HG03558 (cell line): Measurements from ENCODE around the gene GMPR2.

Experiments
- ATAC-seq: cut with Tn5 transposase; IDR thresholded peaks from one replicate; pipeline ENCODE4 v1.9.1; 2021; ENCODE audit warnings: moderate number of reproducible peaks; ENCODE audit not compliant: unreplicated experiment; ENCODE audit errors: extremely low read depth

The GMPR2 gene

DNA sequence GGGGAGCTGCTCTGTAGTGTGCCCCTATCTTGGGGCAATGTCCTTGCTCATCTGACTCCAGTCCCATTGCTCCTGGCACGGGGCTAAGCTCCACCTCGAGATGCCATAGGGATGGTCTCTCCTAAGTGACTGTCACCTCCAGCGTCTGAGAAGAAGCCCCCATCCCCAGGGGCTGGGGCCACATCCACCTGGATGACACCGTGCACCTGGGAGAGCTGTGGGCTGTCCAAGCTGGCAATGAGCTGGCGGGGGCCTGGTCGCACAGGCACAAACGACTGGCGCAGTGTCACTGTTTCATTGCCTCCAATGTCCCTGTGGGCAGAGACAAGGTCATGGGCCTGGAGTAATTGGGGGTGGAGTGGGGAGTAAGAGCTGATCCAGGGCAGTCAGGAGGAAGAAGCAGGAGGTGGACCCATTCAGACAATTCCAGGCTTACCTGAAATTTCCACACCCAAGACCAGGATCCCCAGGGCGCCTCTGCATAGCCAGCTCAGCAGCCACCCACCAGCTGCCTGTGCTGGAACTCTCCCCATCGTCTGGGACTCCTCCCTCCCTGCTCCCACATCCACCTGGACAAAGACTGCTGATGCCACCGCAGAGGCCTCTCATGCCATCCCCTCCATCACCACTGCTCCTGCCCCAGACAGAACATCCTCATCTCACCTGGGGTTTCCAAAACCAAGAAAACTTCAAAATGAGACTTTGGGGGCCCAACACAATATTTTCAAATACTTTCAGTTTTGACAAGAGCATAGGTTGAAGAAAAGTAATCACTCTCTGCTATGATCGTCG lies 16.7 kb downstream of the GMPR2 start:
- ATAC-seq, result no peak

DNA sequence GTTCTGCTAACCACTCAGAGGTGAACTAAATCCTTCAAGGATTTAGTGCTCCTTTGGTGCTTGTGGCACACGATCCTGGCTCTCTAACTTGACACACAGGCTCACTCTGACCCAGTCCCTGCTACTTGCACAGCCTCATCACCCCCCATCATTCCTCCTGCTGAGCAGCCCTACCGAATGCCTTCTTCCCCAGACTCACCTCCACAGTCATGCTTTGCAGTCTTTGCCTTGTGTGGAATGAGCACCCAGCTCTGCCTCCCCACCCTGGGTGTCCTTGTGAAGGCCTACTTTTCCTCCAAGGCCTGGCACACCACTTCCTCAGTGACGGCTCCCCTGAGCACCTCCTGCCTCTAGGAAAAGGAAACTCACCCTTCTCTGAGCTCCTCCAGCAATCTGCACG lies 17.6 kb downstream of the GMPR2 start:
- ATAC-seq, result no peak

GRCh38 chr14:24251880-24252288 lies 19.2 kb downstream of the GMPR2 start:
- no peak for ATAC-seq

DNA sequence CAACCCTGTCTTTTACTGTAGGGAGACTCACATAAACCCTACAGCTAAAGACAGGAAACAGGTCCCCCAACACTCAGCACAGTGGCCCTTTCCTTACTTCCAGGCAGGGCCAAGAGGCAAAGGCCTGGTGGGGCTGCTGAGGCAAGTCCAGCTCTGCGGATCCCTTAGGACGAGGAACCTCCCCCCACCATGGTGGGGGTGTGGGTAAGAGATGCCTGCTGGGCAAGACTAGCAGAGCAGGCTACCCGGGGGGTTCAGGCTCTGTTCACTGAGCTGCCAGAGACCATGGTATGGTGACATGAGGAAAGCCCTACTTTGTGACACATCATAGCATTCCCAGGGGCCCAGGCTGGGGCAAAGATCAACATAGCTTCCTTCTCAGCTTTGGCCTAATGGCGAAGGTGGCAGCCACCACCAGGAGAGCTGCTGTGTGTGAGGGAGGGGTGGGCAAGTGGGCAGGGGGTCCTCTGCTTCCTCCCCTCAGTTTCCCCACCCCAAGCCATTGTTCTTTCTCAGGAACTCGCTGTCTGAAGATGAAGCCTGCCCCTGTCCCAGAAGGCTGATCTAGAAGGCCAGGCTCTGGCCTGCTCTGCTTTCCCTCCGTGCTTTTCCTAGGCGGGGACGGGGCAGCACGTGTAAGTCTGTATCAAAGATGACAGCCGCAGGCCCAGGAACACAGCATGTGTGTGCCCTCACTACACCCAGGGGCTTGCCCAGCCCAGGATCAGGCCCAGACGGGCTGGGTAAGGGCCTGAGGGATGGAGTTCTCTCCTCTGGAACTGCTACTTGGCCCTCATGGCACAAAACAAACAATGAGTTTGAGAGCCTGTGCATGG lies 19.8 kb downstream of the GMPR2 start:
- ATAC-seq, result no peak

- no peak for ATAC-seq
Observed at GRCh38 chr14:24253936-24254335, 21.2 kb downstream of the GMPR2 start.

GRCh38 chr14:24254630-24255392 lies 22.1 kb downstream of the GMPR2 start:
- ATAC-seq, result no peak

- ATAC-seq, result no peak
Observed at GRCh38 chr14:24255438-24255837, 22.7 kb downstream of the GMPR2 start.

- no peak for ATAC-seq
Observed at GRCh38 chr14:24255931-24256711, 23.4 kb downstream of the GMPR2 start.

DNA sequence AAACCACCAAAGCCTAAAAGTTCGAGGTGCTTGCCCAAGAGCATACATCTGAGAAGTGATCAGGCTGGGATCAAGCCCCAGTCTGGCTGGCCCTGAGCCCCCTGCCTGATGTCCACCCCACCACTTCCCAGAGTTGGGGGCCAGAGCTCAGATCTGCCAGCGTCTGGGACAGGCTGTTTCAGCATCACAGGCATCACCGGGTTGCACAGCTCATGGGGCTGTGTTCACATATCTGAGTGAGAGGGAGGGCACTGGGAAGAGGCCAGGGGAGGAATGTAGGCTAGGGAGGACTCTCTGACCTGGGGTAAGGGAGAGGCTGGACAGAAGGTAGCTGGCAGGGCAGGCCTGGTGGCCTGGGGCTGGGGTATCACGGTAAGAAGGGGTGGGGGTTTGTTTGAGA lies 24.2 kb downstream of the GMPR2 start:
- no peak for ATAC-seq

DNA sequence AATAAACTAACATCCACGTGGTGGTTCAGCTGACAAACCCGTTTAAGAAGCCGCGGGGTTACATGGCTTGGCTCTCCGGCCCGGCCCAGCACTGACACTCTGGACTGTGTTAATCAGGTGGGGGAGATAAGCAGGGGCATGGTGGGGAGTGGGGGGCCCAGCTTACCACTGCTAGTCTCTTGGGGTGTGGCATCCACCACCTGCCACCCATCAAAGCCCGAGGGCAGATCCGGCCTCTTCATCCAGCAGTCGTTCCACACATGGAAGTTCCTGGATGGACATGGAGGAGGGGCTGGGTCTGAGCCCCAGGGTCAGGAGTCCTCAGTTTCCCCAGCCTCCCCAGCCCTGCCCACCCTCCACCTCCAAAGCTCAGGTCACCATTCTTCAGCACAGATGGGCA lies 25.4 kb downstream of the GMPR2 start:
- ATAC-seq, result no peak

DNA sequence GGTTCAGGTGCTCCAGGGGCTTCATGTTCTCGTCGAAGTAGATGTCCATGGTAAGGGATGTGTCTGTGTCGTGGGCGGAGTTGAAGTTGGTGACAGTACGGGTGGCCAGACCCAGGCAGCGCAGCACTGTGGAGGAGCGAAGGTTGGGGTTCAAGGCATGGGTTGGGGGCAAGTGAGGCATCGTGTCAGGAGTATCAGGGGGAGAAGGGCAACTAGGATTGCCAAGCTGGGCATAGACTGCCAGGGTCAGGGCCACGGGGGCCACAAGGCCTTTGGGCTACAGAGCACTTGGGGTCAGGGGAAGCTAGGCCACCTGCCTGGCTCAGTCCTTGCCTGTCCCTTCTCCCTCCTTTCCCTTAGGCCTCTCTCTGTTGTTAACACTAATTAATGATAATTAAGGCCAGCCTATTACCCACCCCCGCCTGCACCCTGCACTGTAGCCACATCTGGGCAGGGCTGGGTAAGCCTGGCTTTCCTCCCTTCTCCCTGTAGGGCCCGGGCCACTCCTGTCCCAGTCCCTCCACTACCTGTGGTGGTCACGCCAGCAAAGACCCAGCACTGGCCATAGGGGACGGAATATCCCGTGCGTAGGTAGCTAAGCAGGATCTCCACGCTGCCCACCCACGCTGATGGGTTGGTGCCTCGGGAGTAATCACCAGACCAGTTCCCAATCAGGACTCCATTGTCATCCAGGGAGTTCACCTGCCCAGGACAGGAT lies 26.0 kb downstream of the GMPR2 start:
- ATAC-seq, result no peak

DNA sequence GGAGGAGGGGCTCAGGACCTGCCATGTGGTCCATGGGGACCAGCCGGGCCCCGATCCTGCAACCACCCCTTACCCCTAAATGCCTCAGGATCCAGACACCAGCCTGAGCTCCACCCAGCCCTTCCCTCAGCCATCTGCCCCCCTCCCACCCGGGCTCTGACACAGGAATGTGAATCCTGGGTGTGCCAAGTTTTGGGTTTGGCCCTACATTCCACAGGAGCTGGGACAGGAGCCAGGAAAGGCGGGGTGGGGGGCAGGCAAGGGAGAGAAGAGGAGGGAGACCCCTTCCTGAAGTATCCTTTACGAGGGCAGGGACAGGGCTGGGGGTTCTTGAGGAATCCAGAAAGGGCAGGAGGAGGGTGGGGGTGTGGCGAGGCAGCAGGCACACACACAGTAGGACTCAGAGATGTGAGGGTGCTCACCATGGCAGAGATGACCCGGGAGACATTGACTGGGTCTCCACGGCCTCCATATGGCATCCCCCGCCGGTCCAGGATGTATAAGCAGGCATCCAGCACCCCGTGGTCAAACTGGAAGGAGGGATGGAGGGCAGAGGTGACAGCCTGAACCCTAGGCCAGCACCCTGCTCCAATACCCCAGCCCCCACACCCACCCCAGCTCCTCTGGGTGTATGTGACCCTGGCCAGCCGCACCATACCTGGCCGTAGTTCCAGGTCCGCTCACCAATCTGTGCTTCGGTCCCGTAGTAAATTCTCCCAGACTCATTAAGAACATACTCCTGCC lies 26.7 kb downstream of the GMPR2 start:
- no peak for ATAC-seq

- ATAC-seq, result no peak
Observed at GRCh38 chr14:24260026-24260779, 27.5 kb downstream of the GMPR2 start.

GRCh38 chr14:24260780-24261157 lies 28.0 kb downstream of the GMPR2 start:
- ATAC-seq, result no peak

DNA sequence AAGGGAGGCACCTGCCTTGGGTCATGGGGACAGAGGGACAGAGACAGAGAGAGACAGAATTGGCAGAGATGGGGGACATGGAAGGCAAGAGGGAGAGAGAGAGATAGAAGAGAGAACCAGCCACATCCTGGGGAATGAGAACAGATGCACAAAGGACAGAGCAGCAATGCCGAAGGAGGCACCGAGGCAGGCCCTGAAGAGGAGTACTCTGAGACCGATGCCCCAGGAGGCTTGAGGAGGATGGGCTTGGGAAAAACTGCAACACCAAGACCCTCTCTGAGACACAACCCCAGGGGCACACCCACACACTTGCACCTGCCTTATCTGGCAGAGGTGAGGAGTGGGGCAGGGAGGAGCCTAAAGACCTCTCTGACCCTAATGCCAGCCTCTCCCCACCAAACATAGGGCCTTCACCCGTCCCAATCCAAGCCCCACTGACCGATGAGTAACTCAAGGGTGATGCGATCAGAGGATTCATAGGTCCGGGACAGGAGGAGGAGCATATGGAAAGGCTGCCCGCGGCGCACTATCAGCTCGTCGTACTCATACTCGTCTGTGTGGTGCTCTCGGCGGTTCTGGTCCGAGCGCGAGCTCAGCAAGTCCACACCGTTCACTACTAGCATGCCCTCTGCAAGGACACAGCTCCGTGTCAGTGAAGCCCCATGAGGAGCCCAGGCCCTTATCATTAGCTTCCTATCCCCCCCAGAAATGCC lies 28.7 kb downstream of the GMPR2 start:
- ATAC-seq, result no peak

DNA sequence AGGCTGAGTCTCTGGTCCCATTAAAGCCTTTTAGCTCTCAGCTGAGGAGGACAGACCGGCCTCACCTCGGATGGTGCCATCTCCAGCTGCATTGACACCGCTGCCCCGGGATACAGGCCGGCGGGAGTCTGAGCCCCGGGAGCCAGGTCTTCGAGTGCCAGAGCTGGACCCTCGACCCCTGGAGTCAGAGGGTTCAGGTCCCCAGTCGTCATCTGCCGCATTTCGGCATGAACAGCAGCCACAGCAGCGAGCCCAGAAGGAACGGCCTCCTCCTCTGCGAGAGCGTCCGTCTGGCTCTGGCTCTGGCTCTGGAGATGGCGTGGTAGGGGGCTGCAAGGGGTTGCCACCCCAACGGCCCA lies 29.2 kb downstream of the GMPR2 start:
- no peak for ATAC-seq

DNA sequence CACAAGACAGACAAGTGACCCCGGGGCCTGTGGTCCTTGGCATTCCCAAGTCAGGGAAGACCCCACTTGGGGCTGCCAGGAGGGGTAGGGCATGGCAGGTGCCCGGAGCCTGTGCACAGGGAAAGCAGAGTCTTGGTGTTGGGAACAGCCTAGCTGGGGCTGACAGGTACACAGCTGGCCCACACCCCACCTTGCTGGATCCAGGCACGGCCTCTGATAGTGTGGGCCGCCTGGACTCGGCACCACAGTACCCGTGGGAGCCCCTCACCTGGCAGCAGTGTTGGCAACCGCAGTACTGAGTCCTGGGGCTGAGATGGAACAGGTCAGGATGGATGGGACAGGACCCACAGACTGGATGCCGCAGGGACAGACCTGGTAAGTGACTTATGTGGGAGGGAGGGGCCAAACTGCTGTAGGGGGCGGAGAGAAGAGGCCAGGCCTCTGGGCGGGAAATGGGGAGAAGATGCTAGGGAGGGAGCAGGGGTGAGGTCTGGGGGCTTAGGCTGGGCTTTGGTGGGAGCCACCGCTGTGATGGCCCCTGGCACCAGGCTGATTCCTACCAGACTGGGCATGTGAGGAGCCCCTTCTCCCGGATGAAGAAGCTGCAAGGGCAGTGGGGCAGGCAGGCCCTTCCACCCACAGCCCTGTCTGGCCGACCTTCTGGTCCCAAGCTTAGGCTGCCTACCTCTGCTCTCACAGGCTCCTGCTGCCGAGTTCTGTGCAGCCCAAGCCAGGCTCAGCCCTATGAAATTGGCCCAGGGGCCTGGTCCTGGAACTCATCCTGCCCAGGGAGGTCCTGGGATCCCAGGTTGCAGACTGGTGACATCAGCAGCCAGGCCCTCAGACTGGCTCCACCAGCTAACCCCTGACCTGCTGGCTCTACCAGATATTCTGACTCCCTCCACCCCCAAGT lies 30.3 kb downstream of the GMPR2 start, which contains the start of gene TGM1:
TGM1 (minus strand) TSS at position 357 of the 913 bp plus-strand sequence. CDS start 825 bp downstream, outside the sequence.
- ATAC-seq, result no peak
